NCI-H2196 treated with DMSO at 0.1 percent for 48 hours (cell line): ENCODE data around the gene C17orf100.

Experiments
- DNase-seq: peaks from one replicate; lab custom pipeline; 2025; ENCODE audit not compliant: unreplicated experiment; lab: John Stamatoyannopoulos, UW

The C17orf100 gene

GRCh38 chr17:6668219-6668618, 16.7 kb downstream of the C17orf100 start:
- no peak for DNase-seq

- no peak for DNase-seq
Observed at GRCh38 chr17:6668727-6669425, 17.3 kb downstream of the C17orf100 start.

- no peak for DNase-seq
Observed at GRCh38 chr17:6669479-6670212, 18.1 kb downstream of the C17orf100 start.

DNA sequence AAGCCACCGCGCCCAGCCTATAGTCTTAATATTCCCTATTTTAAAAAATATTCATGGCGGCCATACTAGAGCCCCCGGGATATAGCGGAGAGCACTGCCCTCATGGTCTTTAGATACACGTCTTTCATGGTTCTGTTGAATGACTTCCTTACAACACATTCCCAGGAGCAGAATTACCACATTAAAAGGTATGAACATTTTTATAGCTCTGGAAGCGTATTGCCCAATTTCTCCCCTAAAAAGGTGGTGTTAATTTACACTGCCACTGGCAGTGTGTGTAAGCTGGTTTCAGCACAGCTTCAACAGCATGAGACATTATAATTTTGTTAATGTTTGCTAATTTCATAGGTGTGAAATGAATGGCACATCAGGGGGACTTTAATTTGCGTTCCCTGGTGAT, 19.0 kb downstream of the C17orf100 start:
- DNase-seq = no peak

- DNase-seq = no peak
Observed at GRCh38 chr17:6670999-6671398, 19.4 kb downstream of the C17orf100 start.

GRCh38 chr17:6671431-6671830, 19.9 kb downstream of the C17orf100 start:
- no peak for DNase-seq

DNA sequence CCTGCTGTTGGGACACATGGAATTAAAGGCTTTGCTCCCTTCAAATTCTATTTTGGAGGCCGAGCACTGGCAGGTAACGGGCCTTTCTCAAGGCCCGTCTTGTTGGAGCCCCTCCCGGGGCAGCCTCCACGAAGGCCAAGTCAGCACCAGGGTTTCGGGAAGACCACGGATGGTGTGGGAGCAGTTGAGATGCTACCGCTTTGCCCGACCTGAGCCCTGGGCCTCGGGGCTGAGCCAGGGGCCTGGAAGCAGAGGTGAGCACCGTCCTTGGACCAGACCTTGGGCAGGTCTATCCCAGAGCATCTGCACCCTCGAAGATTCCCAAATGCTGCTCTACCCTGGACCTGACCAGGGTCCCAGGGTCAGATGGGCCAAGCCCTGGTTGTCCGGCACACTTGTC, 23.0 kb downstream of the C17orf100 start:
- no peak for DNase-seq

DNA sequence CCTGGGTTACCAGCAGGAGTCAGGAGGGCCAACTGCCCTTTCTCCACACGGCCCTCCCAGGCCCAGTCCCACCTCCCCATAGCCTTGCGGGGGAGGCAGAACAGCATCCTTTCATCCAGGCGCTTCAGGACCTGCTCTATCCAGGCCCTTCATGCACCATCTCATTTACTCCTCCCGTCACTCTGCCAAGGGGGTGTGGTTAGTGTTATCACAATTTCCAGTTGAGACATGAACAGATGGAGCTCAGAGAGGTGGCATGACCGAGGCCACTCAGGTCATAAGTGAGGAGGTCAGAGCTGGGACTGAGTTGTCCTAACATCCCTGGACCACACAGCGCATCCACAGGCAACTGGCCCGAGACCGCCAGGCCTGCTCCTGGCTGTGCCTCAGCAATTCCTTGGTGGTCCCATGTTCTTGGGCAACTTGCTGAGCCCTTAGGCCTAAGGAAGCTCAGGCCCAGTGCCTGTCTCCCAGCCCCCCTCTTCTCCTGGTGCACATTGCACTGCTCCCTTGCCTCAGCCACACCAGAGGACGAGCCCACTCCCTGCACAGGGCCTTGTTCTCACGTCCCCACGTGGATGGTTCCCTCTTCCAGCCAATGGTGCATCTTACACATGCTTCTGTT, 23.8 kb downstream of the C17orf100 start:
- no peak for DNase-seq

DNA sequence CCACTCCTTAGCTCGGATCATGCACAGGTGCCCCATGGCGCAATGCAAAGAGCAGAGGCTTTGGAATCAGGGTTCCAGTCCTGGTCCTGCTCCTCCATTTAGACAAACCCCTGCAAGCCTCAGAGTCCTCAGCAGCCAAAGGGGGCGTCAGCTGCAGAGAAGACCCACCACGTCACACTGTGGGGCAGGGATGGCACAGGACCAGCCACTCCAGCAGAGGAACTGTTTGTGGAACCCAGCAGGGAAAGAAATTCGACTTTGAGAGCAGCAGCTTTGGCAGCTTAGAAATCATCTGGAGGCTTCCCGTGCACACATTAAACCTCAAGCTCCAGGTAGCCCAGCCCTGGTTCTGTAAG, 25.2 kb downstream of the C17orf100 start:
- DNase-seq = no peak

- no peak for DNase-seq
Observed at GRCh38 chr17:6677158-6677831, 25.7 kb downstream of the C17orf100 start.

GRCh38 chr17:6677946-6678345, 26.4 kb downstream of the C17orf100 start:
- no peak for DNase-seq

- DNase-seq = no peak
Observed at GRCh38 chr17:6679241-6679640, 27.7 kb downstream of the C17orf100 start.

DNA sequence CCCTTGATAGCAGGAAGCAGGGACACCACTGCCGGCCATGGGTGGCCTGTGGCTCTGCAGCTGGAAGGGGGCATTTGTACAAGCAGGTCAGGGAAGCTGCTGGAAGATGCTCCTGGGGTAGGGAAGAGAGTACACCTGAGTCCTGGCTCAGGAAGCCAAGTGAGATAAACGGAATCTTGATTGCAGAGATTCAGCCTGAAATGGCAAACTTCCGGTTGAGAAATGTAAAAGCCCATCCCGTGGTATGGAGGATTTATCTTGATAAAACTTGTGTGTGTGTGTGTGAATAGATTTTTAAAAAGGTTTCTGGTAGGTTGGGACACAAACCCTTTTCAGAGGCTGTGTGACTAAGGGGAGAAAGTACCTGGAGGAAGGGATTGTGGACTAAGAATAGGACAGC, 29.6 kb downstream of the C17orf100 start:
- no peak for DNase-seq

DNA sequence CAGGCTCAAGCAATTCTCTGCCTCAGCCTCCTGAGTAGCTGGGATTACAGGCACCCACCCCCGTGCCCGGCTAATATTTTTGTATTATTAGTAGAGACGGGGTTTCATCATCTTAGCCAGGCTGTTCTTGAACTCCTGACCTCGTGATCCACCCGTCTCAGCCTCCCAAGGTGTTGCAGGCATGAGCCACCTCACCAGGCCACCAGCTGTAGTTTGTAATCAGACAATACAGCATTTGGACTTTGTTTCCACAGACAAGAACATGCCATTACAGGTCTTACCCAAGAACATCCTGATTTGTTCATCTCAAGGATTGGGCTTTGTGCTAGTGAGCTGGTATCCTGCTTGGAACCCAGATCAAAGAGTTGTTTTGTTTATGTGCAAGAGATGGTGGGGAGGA, 30.1 kb downstream of the C17orf100 start:
- no peak for DNase-seq

DNA sequence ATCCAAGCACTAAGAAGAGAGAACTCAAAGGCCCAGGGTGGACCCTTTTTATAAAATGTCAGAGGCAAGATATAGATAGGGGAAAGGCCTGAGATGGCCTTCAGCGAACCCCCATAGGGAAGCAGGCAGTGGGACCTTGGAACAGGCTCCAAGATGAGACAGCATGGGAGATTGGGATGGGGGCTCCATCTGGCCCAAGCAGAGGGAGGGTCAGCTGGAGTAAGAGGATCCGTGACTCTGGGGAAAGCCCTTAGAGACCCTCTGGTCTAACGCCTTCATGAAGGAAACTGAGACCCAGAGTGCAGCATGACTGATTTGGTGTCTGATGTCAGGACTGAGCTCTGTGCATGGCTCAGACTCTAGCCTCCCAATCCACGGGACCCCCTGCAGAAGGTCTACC, 30.8 kb downstream of the C17orf100 start:
- DNase-seq = no peak

- DNase-seq = no peak
Observed at GRCh38 chr17:6683081-6683684, 31.6 kb downstream of the C17orf100 start.

DNA sequence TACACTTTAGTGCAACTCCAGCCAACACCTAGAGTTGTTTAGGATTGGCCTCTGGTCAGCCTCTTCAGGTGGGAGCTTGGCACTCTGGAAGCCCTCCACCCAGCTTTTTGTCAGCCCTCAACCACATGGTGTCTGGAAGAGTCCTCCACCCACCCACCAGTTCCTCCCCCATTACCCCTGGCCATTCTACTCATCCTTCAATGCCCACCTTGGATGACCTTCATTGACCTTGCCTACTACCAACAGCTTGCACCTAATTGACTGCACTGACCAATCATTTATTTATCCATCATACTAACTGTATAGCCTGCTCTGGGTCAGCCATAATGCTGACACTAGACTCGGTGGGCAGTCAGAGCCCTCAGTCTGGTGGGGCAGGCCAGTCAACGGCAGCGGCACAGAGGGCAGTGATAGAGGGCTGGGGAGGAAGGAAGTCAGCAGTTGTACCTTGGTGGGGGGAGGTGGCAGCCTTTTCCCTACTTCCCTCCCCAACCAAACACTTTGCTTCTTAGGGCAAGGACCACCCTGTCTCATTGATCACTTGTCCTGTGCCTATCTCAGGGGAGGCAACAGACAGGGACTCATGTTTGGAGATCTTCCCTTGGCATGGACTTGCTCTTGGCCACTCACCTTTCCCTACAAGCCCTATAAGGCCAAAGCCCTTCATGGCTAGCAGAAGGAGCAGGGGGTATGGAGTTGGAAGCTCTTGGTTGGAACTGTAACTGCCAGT, 32.3 kb downstream of the C17orf100 start:
- no peak for DNase-seq

- no peak for DNase-seq
Observed at GRCh38 chr17:6684460-6684783, 32.9 kb downstream of the C17orf100 start.

- DNase-seq = no peak
Observed at GRCh38 chr17:6684881-6685767, 33.6 kb downstream of the C17orf100 start.

DNA sequence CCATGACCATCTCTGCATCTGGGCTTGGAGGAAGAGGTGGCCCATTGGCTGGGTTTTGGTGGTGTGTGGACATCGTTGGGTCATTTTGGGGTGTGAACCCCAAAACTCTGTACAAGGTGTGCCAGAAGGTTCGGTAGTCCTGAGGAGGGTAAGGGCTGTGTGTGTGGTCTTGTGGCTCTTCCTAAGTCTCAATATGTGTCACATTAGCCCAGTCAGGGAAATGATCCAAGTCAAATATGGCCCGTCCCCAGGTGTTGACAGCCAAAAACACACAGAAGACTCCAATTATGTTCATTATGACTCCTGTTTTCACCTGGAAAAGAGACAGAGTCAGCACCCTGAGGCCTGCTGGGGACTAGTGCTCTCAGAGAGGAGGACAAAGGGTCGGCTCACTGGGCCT, 34.5 kb downstream of the C17orf100 start:
- no peak for DNase-seq
